Neutrophil (primary cell): Measurements from ENCODE around the gene YWHAQ.
"Not testable (repeated sequence)": the region's sequence is repeated elsewhere in the genome, so short reads cannot be mapped to it uniquely, and the experiment has no call there.

ENCODE experiments used
- H3K27ac ChIP-seq: fragments of 200-600 bp; sonication (generic); 2 replicates; pipeline ENCODE4 v1.5.1; 2016; ENCODE audit warnings: mild to moderate bottlenecking, moderate library complexity
- H3K27me3 ChIP-seq: fragments of 200-600 bp; sonication (generic); 2 replicates; pipeline ENCODE4 v1.6.0; 2016; ENCODE audit warnings: mild to moderate bottlenecking
- H3K36me3 ChIP-seq: fragments of 200-600 bp; sonication (generic); 2 replicates; pipeline ENCODE4 v1.5.1; 2017
- H3K4me1 ChIP-seq, 2 experiments: fragments of 200-600 bp in 1 of 2; sonication (generic) in 1 of 2; 1 replicate in 1 of 2; 2 replicates in 1 of 2; pipeline versions ENCODE4 v1.5.1 to v1.6.1; 2013 to 2016; ENCODE audit warnings: low read depth in 1 of 2, low read length in 1 of 2, mild to moderate bottlenecking in 1 of 2, moderate library complexity in 1 of 2; ENCODE audit not compliant: control insufficient read depth in 1 of 2, insufficient read depth in 1 of 2
- H3K4me3 ChIP-seq, 2 experiments: fragments of 200-600 bp in 1 of 2; sonication (generic) in 1 of 2; 1 replicate in 1 of 2; 2 replicates in 1 of 2; pipeline ENCODE4 v1.5.1; 2013 to 2016; ENCODE audit warnings: low read depth in 1 of 2, low read length in 1 of 2, mild to moderate bottlenecking in 1 of 2, moderate library complexity in 1 of 2
- H3K9me3 ChIP-seq: fragments of 200-600 bp; sonication (generic); 2 replicates; pipeline ENCODE4 v1.5.1; 2016
- TF ChIP-seq, protein P1 (sequence below): fragments of 200-600 bp; sonication (generic); IDR thresholded peaks from 2 replicates; pipeline ENCODE4 v1.5.1; 2016; ENCODE audit warnings: antibody characterized with exemption

Gene YWHAQ

GRCh38 chr2:9610781-9611548 lies 19.8 kb downstream of the YWHAQ start:
- Histone ChIP-seq H3K27ac (no peak overlapping the region), H3K4me1 (peaks cover 10 to 11% of the 10 kb centered on the region in 2 experiments), H3K36me3 (no peaks in the 10 kb centered on the region)

GRCh38 chr2:9608491-9608890 lies 22.3 kb downstream of the YWHAQ start:
- H3K9me3 ChIP-seq, result not testable (repeated sequence)
- H3K4me3 ChIP-seq, result peak overlapping the region; percentile 28 to 34
- peak overlapping the region; percentile 64 for H3K27ac ChIP-seq

More at GRCh38 chr2:9610781-9611548, 19.8 kb downstream of the YWHAQ start:
- TF ChIP-seq, protein P1, sequence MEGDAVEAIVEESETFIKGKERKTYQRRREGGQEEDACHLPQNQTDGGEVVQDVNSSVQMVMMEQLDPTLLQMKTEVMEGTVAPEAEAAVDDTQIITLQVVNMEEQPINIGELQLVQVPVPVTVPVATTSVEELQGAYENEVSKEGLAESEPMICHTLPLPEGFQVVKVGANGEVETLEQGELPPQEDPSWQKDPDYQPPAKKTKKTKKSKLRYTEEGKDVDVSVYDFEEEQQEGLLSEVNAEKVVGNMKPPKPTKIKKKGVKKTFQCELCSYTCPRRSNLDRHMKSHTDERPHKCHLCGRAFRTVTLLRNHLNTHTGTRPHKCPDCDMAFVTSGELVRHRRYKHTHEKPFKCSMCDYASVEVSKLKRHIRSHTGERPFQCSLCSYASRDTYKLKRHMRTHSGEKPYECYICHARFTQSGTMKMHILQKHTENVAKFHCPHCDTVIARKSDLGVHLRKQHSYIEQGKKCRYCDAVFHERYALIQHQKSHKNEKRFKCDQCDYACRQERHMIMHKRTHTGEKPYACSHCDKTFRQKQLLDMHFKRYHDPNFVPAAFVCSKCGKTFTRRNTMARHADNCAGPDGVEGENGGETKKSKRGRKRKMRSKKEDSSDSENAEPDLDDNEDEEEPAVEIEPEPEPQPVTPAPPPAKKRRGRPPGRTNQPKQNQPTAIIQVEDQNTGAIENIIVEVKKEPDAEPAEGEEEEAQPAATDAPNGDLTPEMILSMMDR, result no peak
- no peaks in the 10 kb centered on the region for H3K9me3 ChIP-seq
- no peaks in the 10 kb centered on the region for H3K27me3 ChIP-seq
- no peak overlapping the region for H3K4me3 ChIP-seq

DNA sequence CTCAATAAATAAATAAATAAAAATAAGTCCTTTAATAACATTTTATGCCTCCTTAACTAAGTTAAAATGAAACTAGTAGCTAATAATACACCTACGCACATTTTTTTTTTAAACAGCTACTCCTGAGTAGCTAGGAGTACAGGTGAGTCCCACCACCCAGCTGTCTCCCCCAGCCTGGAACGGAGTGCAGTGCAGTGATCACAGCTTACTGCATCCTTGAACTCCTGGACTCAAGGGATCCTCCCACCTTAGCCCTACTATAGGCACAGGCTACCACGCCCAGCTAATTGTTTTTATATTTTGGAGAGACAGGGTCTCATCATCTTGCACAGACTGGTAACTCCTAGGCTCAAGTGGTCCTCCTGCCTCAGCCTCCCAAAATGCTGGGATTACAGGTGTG lies 28.4 kb downstream of the YWHAQ start:
- H3K4me3 ChIP-seq, result no peak overlapping the region
- H3K36me3 ChIP-seq, result no peaks in the 10 kb centered on the region
- no peak overlapping the region for H3K27ac ChIP-seq
- no peaks in the 10 kb centered on the region for H3K27me3 ChIP-seq
- TF ChIP-seq, protein P1, result no peak
- H3K4me1 ChIP-seq, result no peaks in the 10 kb centered on the region
- no peaks in the 10 kb centered on the region for H3K9me3 ChIP-seq

More at GRCh38 chr2:9608491-9608890, 22.3 kb downstream of the YWHAQ start:
- H3K36me3 ChIP-seq, H3K27me3 ChIP-seq: not testable (repeated sequence)
- peaks cover 10 to 11% of the 10 kb centered on the region in 2 experiments for H3K4me1 ChIP-seq

DNA sequence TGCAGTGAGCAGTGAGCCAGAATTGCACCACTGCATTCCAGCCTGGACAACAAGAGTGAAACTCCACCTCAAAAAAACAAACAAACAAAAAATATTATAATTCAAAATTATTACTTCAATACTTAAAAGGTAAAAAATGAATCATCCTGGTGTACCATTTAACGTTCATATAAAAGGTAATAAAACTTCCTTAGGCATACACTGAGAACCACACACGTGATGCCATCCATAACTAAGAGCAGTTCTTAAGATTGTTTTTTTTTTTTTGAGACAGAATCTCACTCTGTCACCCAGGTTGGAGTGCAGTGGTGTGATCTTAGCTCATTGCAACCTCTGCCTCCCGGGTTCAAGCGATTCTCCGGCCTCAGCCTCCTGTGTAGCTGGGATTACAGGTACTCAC lies 29.4 kb downstream of the YWHAQ start:
- no peaks in the 10 kb centered on the region for H3K27me3 ChIP-seq
- H3K4me1 ChIP-seq, result no peaks in the 10 kb centered on the region
- no peaks in the 10 kb centered on the region for H3K36me3 ChIP-seq
- no peak overlapping the region for H3K27ac ChIP-seq
- TF ChIP-seq, protein P1, result no peak
- H3K4me3 ChIP-seq, result no peak overlapping the region
- no peaks in the 10 kb centered on the region for H3K9me3 ChIP-seq

DNA sequence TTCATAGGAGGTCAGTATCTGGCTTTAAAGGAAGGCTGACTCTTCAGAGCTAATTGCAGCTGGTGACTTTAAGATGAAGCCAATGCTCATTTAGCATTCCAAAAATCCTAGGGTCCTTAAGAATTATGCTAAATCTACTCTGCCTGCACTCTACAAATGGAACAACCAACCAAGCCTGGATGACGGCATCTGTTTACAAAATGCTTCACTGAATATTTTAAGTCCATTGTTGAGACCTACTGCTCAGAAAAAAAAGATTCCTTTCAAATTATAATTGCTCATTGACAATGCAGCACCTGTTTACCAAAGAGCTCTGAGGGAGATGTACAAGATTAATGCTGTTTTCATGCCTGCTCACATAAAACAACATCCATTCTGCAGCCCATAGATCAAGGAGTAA lies 31.4 kb downstream of the YWHAQ start:
- Histone ChIP-seq H3K4me3 (no peak overlapping the region), H3K27me3 (no peaks in the 10 kb centered on the region), H3K4me1 (no peaks in the 10 kb centered on the region), H3K27ac (no peak overlapping the region), H3K36me3 (no peaks in the 10 kb centered on the region), H3K9me3 (no peaks in the 10 kb centered on the region)
- TF ChIP-seq, protein P1, result no peak

GRCh38 chr2:9596621-9597311 lies 34.0 kb downstream of the YWHAQ start:
- Histone ChIP-seq H3K27ac (no peak overlapping the region), H3K4me3 (no peak overlapping the region), H3K36me3 (no peaks in the 10 kb centered on the region), H3K27me3 (no peaks in the 10 kb centered on the region), H3K9me3 (no peaks in the 10 kb centered on the region), H3K4me1 (no peaks in the 10 kb centered on the region)
- TF ChIP-seq, protein P1, result no peak
